H1 (cell line): ENCODE data around the gene ADGRB3. TPM values are rescaled to one million over a fixed set of nuclear protein-coding genes. Genes with fewer than 3 reads are reported as not detected.

Experiments
- CHD7 ChIP-seq: fragments of 300-600 bp; sonication (generic); IDR thresholded peaks from 2 replicates; pipeline ENCODE4 v1.7.1; 2012; ENCODE audit warnings: low read length, moderate library complexity, mild to moderate bottlenecking, inconsistent platforms; ENCODE audit not compliant: insufficient replicate concordance
- JUN ChIP-seq: IDR thresholded peaks from 2 replicates; pipeline ENCODE4 v1.6.1; 2011; ENCODE audit warnings: low read depth, mild to moderate bottlenecking, improper control_type of control experiment, low read length
- RXRA ChIP-seq: IDR thresholded peaks from 2 replicates; pipeline ENCODE4 v1.6.1; 2011; ENCODE audit warnings: low read depth, mild to moderate bottlenecking, low read length, moderate library complexity; ENCODE audit not compliant: insufficient read depth
- SP4 ChIP-seq: IDR thresholded peaks from 2 replicates; pipeline ENCODE4 v1.6.1; 2012; ENCODE audit warnings: low read length, inconsistent platforms
- TAF1 ChIP-seq: IDR thresholded peaks from 2 replicates; pipeline ENCODE4 v1.6.1; 2011; ENCODE audit warnings: mild to moderate bottlenecking, low read depth, low read length
- polyA plus RNA-seq, 7 experiments: library from polyadenylated mRNA; depleted of rRNA in 3 of 7; stranded (reverse) in 5 of 7; unstranded in 2 of 7; fragments of >200 nt in 5 of 7; fragments of 200-250 nt in 2 of 7; gene quantifications; 1 replicate in 5 of 7; 2 replicates in 1 of 7; 4 replicates in 1 of 7; pipeline versions ENCODE4 v1.2.1 to v1.2.3, GENCODE V29; 2011 to 2013; ENCODE audit warnings: missing spikeins in 2 of 7, mixed read lengths in 2 of 7
- total RNA-seq: library from RNA; stranded (reverse); fragmentation: NEBNext Ultra II Directional; extraction: Animal tissue kit (Norgen Biotek cat#: 25700); gene quantifications from 2 replicates; pipeline ENCODE4 v1.2.1, GENCODE V29; 2021

Gene ADGRB3
- total and polyA plus RNA-seq, 2 of the 8 experiments (the other 6 are each of a cell fraction or from before 2014, with no cell fraction given) = 0.35 to 1.2 TPM

- TF ChIP-seq JUN (no peak), TAF1 (no peak), CHD7 (no peak), RXRA (no peak), SP4 (no peak)
- TF ChIP-seq, all 59 proteins: peak for 0
Observed at GRCh38 chr6:68724060-68724459, 89.0 kb downstream of the ADGRB3 start (continued).
